Left cardiac atrium (tissue), 4 donors: ENCODE results near the gene UQCRHL. TPM values are rescaled to one million over a fixed set of nuclear protein-coding genes. Genes with fewer than 3 reads are reported as not detected.

ENCODE experiments used
- ATAC-seq, 2 donors: fragments of 200-7000 bp; cut with Tn5 transposase; one replicate each; pipeline ENCODE4 v1.9.1; 2020; ENCODE audit warnings: mild to moderate bottlenecking in 2 of 2, moderate library complexity in 2 of 2
- DNase-seq: peaks from one replicate; pipeline ENCODE4 v3.0.0-alpha.2; 2020
- intact Hi-C, 2 donors: fragments of 100-400 bp; cut with DNase I; formaldehyde crosslinking; loops; one replicate each; pipeline versions ENCODE4 v1.14.1 to v1.15.1; 2022 to 2023
- total RNA-seq, 2 donors: library from RNA; stranded (reverse); fragmentation: NEBNext Ultra II Directional; extraction: Animal tissue kit (Norgen Biotek cat#: 25700); gene quantifications; one replicate each; pipeline ENCODE4 v1.2.1, GENCODE V29; 2021
- donor health status: DM: no; HTN: yes; CAD: no.
- donor health status: DM: no; HTN: yes; CAD: no; lungs with severe emphysema.
- donor health status: DM: yes; HTN: yes; CAD: no.
- donor health status: Dilated cardiomyopathy.

The UQCRHL gene
- total RNA-seq, 2 donors from 2014 or later, result 3.9 to 4.0 TPM

GRCh38 chr1:15765495-15766194, 41.8 kb downstream of the UQCRHL start:
- intact Hi-C loops, result no loop called here
- ATAC-seq (no peak), DNase-seq (no peak)

GRCh38 chr1:15764890-15765289, 42.6 kb downstream of the UQCRHL start:
- DNase-seq (no peak), ATAC-seq (no peak)
- intact Hi-C loops, result no loop called here

DNA sequence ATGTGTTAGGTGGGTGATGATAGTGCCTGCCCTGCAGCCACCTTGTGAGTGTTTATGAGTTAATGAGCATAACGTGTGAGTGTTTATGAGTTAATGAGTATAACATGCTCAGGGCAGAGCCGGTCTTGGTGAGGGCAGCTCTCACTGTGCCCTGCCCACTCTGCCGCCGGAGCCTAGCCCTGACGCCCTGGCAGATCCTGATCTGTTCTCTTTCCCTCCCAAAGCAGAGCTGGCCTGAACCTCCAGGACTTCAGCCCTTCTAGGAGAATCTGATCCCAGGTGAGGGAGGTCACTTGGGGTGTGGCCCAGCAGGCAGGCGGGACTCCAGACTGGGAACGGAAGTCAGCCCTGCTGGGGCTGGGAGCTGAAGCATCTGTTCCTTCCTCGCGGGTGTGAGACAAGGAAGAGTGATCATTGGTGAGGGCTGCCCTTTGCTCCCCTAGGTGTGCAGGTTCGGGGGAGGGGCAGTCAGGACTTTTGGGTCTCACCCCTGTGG, 43.1 kb downstream of the UQCRHL start:
- DNase-seq (no peak), ATAC-seq (no peak)
- intact Hi-C loops, result no loop called here

DNA sequence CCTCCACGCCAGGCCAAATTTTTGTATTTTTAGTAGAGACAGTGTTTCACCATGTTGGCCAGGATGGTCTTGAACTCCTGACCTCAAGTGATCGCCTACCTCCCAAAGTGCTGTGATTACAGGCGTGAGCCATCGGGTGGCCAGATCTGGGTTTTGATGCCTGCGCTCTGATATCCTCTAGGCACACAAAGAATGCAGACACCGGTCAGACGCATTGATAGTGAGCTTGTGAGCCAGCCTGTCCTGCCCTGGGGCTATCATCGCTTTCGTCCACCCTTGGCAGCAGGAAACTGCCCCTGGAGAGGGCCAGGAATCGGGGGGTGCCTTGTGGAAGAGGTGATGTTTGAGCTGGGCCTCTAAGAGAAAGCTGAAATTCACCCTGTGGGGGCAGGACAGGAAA, 44.9 kb downstream of the UQCRHL start:
- DNase-seq, result no peak
- intact Hi-C loops, result no loop called here
- ATAC-seq, result no peak

DNA sequence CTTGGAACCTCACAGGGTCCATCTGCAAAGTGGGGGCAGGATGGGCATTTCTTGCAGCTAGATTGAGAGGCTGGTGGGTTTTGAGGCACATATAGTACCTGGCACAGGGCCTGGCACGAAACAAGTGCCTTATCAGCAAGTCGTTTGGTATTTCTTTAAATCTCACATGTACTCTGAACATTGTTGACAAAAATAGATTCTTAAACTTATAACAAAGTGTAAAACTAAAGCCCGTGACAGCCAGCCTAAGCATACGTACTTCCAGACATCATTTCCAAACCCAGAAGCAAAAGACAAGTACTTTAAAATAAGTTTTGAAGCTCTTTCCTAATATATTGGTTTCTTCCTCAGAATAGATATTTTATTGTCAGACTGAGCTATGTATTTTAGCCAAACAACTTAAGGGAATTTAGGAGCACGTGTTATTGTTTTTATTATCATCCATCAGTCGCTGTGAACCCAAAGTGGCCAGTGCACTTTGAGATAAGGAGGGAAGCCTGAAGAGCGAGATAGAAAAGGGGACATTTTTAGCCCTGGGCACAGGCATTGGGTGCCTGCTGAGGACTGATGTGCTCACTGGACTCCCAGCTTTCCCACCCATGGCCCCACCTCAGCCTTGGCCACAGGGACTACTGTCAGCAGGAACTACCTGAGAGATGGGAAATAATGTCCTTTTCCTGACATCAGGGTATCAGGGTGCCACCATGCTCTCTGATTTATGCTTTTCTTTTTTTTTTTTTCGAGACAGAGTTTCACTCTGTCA, 45.9 kb downstream of the UQCRHL start:
- DNase-seq, result no peak
- peak; percentile 9 to 27 for ATAC-seq
- intact Hi-C loops, result no loop called here

DNA sequence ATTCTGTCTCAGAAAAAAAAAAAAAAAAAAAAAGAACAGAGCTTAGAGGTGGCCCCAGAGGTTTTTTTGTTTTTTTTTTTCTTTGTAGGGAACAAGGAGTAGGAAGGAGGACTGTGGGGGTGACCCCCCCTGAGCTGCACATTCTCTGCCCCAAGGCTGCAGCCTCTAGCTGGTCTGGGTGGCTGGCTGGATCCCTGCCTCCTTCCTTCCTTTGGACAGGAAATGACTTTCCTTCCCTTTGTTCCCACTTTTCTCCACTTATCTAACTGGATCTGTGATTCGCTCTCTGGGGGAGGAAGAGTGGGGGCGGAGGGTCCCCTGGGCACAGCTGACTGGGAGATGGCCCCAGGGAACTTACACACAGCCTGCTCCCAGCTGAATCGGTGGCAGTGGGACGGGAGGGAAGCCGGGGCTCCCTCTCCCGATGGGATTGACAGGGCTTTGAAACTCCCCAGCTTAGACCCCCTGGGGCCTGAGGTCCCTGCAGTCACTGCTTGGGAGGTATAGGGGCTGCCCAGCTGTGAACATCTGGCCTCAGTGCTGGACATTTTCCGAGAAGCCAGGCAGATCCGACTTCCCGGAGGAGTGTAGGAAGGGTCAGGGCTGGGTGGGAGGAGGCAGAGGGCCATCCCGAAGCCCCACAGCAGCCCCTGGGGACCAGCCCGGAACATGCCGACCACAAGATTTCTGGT, 46.8 kb downstream of the UQCRHL start:
- intact Hi-C loops, result no loop called here
- ATAC-seq, result peak; percentile 24 to 36
- DNase-seq, result peak; percentile 70

GRCh38 chr1:15758953-15759661, 48.3 kb downstream of the UQCRHL start:
- intact Hi-C loops, result no loop called here
- DNase-seq (no peak), ATAC-seq (peak; percentile 17 to 31)

DNA sequence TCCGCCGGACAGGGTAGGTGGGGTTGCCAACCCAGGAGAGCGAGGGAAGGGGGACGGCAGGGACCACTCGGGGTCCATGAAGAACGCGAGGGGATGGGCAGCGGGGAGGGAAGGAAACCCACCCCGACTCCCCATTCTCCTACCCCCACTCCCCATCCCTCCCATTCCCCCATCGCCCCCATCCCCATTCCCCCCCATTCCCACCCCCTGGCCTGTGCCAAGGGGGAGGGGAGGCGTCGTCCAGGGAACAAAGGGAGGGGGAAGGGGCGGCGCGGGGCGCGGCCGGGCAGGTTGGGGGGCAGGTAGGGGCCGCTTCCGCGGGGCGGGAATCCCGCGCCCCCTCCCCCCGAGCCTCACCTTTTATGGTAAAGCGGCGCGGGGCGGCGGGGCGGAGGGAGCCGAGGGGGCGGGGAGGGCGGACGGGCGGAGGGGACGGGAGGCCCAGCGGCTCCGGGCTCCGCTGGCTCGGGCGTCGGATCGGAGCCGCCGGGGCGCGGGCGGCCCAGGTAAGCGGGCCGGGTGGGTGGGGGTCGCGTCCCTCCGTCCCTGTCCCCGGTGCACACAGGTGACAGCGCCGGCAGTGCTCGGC, 49.0 kb downstream of the UQCRHL start, which contains the start of gene FBLIM1:
FBLIM1 (plus strand) TSS at position 453 of the 589 bp plus-strand sequence. CDS start 6,189 bp downstream, outside the sequence.
- intact Hi-C loops, result no loop called here
- DNase-seq (no peak), ATAC-seq (peak; percentile 49 to 50)

- no peak for DNase-seq
- intact Hi-C loops, result no loop called here
- ATAC-seq, result peak; percentile 11 to 23
Measured at GRCh38 chr1:15757575-15758342, 49.7 kb downstream of the UQCRHL start.

Other genes starting within 250 kb of the UQCRHL start
- gene AGMAT, start 222.6 kb downstream of the UQCRHL start, total RNA-seq, result under 1 TPM in 1 of 2 donors, not detected in 1; 0.13 TPM
- gene DDI2, start 190.2 kb downstream of the UQCRHL start, total RNA-seq, result 10 to 100 TPM; 23.6 to 25.1 TPM
- gene PLEKHM2, start 123.3 kb downstream of the UQCRHL start, total RNA-seq, result 10 to 100 TPM; 64.5 to 70.4 TPM
- 1 to 10 TPM; 5.4 to 7.3 TPM for gene SLC25A34, start 71.4 kb downstream of the UQCRHL start, total RNA-seq
- gene TMEM82, start 65.2 kb downstream of the UQCRHL start, total RNA-seq, result not detected
- gene FBLIM1, start 48.9 kb downstream of the UQCRHL start, total RNA-seq, result 10 to 100 TPM; 75.1 to 82.8 TPM
- gene SPEN, start 40.1 kb upstream of the UQCRHL start, total RNA-seq, result 10 to 100 TPM; 27.8 to 36.5 TPM
- gene ZBTB17, start 168.5 kb upstream of the UQCRHL start, total RNA-seq, result 10 to 100 TPM; 22.4 to 24.6 TPM
- under 1 TPM; 0.15 to 0.52 TPM for gene SRARP, start 196.6 kb upstream of the UQCRHL start, total RNA-seq
- 1,000 to 10,000 TPM; 1,770 to 2,192 TPM for gene HSPB7, start 210.4 kb upstream of the UQCRHL start, total RNA-seq
- gene CLCNKA, start 214.4 kb upstream of the UQCRHL start, total RNA-seq, result under 1 TPM; 0.26 to 0.38 TPM
- gene CLCNKB, start 236.1 kb upstream of the UQCRHL start, total RNA-seq, result 1 to 10 TPM; 2.2 to 2.5 TPM